GM12801 (cell line): ENCODE data around the gene NKX1-1.

Source experiments
- TF ChIP-seq, protein P1 (sequence below): IDR thresholded peaks from one replicate; pipeline ENCODE4 v1.5.1; 2011; ENCODE audit warnings: control low read depth; ENCODE audit not compliant: insufficient read length; ENCODE audit errors: extremely low read depth

The NKX1-1 gene

DNA sequence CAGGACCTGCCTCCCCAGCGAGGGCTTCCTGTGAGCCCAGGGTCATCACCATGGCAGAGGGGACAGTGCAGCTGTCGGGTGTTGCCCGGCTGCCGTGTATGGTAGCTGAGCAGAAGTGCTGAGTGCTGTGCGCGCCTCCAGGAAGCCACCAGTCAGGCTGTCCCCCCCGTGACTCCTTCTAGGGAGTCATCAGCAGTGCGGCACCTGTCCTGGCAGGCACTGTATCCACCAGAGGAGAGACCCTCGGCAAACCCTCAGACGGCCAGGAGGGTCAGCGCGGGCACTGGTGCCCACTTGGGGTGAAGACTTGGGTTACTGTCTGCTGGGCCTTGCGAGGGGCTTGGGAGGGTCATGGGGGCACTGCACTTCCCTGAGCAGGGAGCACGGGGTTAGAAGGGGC, 50.9 kb downstream of the NKX1-1 start:
- TF ChIP-seq, protein P1, sequence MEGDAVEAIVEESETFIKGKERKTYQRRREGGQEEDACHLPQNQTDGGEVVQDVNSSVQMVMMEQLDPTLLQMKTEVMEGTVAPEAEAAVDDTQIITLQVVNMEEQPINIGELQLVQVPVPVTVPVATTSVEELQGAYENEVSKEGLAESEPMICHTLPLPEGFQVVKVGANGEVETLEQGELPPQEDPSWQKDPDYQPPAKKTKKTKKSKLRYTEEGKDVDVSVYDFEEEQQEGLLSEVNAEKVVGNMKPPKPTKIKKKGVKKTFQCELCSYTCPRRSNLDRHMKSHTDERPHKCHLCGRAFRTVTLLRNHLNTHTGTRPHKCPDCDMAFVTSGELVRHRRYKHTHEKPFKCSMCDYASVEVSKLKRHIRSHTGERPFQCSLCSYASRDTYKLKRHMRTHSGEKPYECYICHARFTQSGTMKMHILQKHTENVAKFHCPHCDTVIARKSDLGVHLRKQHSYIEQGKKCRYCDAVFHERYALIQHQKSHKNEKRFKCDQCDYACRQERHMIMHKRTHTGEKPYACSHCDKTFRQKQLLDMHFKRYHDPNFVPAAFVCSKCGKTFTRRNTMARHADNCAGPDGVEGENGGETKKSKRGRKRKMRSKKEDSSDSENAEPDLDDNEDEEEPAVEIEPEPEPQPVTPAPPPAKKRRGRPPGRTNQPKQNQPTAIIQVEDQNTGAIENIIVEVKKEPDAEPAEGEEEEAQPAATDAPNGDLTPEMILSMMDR = no peak

DNA sequence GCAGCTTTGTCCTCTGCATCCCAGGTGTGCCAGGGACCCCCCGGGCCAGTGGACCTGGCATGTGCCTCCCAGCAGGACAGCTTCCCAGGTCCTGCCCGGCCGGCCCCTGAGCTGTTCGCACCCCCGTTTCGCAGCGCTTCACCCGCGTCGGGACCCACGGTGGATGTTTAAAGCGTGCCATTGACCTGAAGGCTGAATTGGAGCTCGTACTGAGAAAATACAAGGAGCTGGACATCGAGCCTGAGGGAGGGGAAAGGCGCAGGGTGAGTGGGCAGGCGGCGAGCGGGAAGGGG, 51.3 kb downstream of the NKX1-1 start:
- TF ChIP-seq, protein P1 = no peak

DNA sequence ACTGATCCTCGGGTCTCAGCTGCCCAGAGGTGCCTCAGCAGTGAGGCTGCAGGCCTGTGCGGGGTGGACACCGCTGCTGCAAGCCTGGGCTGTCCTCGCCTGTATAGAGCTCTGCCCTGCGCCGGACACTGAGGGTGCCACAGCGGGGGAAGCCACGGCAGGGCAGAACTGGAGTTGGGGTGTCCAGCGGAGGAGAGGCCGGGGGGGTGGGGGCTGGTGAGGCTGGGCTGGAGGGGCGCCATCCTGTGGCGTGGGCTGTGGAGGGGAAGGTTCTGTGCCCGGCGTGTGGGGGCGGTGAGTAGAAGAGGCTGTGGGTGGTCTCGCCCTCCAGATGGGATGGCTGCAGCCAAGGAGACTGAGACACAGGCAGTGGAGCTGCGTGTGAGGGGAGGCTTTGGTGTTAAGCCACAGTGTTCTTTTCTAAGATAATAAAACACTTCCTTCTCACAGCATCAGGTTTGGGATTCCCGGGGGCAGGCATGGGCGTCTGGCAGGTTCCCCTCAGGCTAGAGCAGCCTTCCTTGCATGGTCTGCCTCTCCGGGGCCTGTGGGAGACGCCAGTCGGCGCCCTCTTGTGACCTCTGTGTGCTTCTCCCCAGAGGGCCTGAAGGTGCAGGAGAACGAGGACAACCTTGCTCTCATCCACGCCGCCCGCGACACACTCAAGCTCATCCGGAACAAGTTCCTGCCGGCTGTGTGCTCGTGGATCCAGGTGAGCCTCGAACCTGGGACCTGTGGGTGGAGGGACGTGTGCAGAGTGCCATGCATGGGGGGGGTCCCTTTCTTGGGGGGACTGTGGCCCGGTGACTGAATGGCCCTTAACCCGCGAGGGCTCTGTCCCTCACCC, 51.9 kb downstream of the NKX1-1 start:
- TF ChIP-seq, protein P1 = no peak

DNA sequence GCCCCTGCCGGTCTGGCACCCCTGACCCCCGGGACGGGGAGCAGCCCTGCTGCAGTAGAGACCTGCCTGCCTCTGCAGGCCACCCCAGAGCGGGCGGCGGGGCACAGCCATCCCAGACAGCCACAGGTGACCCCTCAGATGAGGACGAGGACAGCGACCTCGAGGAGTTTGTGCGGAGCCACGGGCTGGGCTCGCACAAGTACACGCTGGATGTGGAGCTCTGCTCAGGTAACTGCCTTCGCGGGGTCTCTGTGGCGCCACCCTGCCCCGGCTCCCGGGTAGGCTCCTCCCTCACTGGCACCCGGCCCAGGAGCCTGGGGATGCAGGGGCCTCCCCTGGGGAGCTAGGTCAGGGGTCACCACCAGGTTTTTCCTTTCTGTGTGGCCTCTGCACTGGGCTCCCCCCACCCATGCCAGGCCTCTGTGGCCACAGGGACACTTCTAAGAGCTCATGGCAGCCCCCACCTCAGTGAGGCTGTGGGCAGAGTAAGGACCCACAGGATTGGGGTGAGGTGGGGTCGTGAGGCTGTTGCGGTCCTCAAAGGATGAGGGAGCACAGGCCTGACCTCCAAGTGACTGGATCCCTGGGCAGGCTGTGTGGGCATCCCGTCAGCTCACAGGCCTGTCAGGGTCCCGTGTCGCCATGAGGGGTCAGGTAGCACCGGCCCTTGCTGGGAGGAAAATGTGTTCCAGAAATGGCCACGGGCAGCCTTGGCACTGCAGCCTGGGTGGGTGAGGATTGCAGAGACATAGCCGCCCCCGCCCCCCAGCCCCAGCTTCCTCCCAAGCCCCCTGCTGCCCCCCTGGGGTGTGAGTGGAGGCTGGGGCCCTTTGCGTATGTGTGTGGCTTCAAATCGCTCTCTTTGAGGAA, 52.8 kb downstream of the NKX1-1 start:
- TF ChIP-seq, protein P1 = no peak
